ENCODE measurements around the gene THEMIS2.
"Not testable (repeated sequence)": the region's sequence is repeated elsewhere in the genome, so short reads cannot be mapped to it uniquely, and the experiment has no call there.

Gene THEMIS2

DNA sequence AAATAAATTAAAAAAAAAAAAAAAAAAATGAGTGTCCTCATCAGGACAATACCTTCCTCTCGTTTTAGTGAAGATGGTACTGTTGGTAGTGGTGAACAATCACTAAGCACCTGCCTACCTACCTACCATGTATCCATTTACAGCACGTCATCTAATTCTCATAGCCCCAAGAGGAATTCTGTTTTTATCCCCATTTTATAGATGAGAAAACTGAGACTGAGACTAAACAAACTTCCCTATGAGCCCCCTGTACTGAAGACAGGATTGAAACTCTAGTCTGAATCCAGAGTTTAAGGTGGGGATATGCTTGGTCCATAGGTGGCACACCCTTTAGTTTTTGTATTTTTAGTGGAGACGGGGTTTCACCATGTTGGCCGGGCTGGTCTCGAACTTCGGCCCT lies 17.3 kb upstream of the THEMIS2 start:
- no peak overlapping the region for H2BK12ac ChIP-seq (ENCODE audit: low read length in 2 of 2)
- H3K18ac ChIP-seq (ENCODE audit: low read depth in 1 of 2, low read length in 2 of 2) = no peak overlapping the region
- no peak overlapping the region for H3K23ac ChIP-seq (ENCODE audit: low read length in 2 of 2)
- no peak overlapping the region for H3K4me2 ChIP-seq (ENCODE audit: low read length, poor library complexity, severe bottlenecking)
- H3K79me1 ChIP-seq (replicated peaks; ENCODE audit: low read length, poor library complexity, severe bottlenecking) = peaks cover 2% of the 10 kb centered on the region
- no peak overlapping the region for H3K9ac ChIP-seq (ENCODE audit: low read length)
- H4K8ac ChIP-seq (ENCODE audit: low read length) = no peak overlapping the region
- no peak overlapping the region for H2BK120ac ChIP-seq (ENCODE audit: low read depth, low read length)
- no peak overlapping the region for H3K4ac ChIP-seq (ENCODE audit: low read depth in 1 of 2, low read length in 2 of 2)
- H2AFZ ChIP-seq (ENCODE audit: low read depth, low read length) = no peak overlapping the region
- H2BK15ac ChIP-seq (ENCODE audit: low read depth, poor library complexity, severe bottlenecking) = no peak overlapping the region
- H3K36me3 ChIP-seq (ENCODE audit: control insufficient read depth in 1 of 2, insufficient read depth in 2 of 2, low read depth in 1 of 2, low read length in 2 of 2) = peaks cover 9 to 18% of the 10 kb centered on the region in 2 experiments
- no peak overlapping the region for H2BK5ac ChIP-seq (ENCODE audit: low read depth, low read length, poor library complexity, severe bottlenecking)
- H4K91ac ChIP-seq (ENCODE audit: low read length) = no peak overlapping the region
- H3K27me3 ChIP-seq (ENCODE audit: control insufficient read depth in 1 of 2, insufficient read depth in 1 of 2, low read length in 2 of 2) = no peaks in the 10 kb centered on the region
- H3K9me3 ChIP-seq (ENCODE audit: control insufficient read depth, low read length) = no peaks in the 10 kb centered on the region
- 96% methylated on average over 4 of the region's 6 CpGs for WGBS
- no peak for DNase-seq
- no peak overlapping the region for H3K4me3 ChIP-seq (ENCODE audit: insufficient read depth in 1 of 2, low read depth in 1 of 2, low read length in 2 of 2)
- peaks cover under 1% of the 10 kb centered on the region for H3K4me1 ChIP-seq (ENCODE audit: control insufficient read depth, insufficient read depth, low read depth, low read length)
- H3K27ac ChIP-seq (ENCODE audit: low read length, poor library complexity, severe bottlenecking) = no peak overlapping the region
- H2AK5ac ChIP-seq (ENCODE audit: low read length, severe bottlenecking) = no peak overlapping the region
- H3K14ac ChIP-seq (ENCODE audit: low read length in 2 of 2) = no peak overlapping the region

DNA sequence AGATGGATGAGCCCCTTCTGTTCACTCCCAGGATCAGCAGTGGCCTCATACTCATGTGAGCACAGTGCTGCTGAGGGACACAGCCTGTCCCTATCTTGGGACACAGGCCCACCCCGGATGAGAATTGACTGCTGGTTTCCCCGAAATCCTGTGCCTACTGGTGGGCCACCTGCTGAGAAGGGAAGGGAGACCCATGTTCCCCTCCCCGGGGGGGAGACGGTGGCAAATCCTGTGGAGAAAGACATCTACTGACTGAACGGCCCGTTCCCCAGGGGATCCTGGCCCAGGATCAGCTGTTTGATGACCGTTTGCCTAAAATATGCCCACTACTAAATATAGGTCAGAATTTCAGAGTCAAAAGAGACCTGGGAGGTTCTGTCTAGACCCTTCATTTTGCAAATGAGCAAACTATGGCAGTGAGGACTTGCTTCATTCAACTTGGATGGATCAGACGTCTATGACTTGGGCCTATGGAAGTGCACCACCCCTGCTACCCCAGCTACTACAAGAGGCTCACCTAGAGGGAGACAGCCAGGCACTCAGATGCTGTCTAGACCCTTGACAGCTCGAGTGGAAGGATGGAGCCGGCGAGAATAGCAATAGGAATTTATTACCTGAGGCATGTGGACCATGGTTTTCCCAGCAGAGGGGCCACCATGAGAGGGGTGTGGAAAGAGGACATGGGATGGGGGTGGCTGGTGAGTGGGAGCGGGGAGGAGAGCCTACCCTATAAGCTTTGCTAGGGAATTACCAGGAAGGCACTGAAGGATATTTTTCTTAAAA lies 15.6 kb upstream of the THEMIS2 start:
- H2BK15ac ChIP-seq (ENCODE audit: low read depth, poor library complexity, severe bottlenecking) = no peak overlapping the region
- no peaks in the 10 kb centered on the region for H3K9me3 ChIP-seq (ENCODE audit: control insufficient read depth, low read length)
- H3K18ac ChIP-seq (ENCODE audit: low read depth in 1 of 2, low read length in 2 of 2) = no peak overlapping the region
- no peak overlapping the region for H2AK5ac ChIP-seq (ENCODE audit: low read length, severe bottlenecking)
- no peak overlapping the region for H3K9ac ChIP-seq (ENCODE audit: low read length)
- no peak overlapping the region for H2BK5ac ChIP-seq (ENCODE audit: low read depth, low read length, poor library complexity, severe bottlenecking)
- H3K27me3 ChIP-seq (ENCODE audit: control insufficient read depth in 1 of 2, insufficient read depth in 1 of 2, low read length in 2 of 2) = no peaks in the 10 kb centered on the region
- H3K36me3 ChIP-seq (ENCODE audit: control insufficient read depth in 1 of 2, insufficient read depth in 2 of 2, low read depth in 1 of 2, low read length in 2 of 2) = peaks cover 1 to 2% of the 10 kb centered on the region in 2 experiments
- H3K4ac ChIP-seq (ENCODE audit: low read depth in 1 of 2, low read length in 2 of 2) = no peak overlapping the region
- H2AFZ ChIP-seq (ENCODE audit: low read depth, low read length) = no peak overlapping the region
- no peak overlapping the region for H3K4me2 ChIP-seq (ENCODE audit: low read length, poor library complexity, severe bottlenecking)
- no peak overlapping the region for H3K4me3 ChIP-seq (ENCODE audit: insufficient read depth in 1 of 2, low read depth in 1 of 2, low read length in 2 of 2)
- no peak overlapping the region for H3K27ac ChIP-seq (ENCODE audit: low read length, poor library complexity, severe bottlenecking)
- H2BK120ac ChIP-seq (ENCODE audit: low read depth, low read length) = no peak overlapping the region
- no peak overlapping the region for H3K14ac ChIP-seq (ENCODE audit: low read length in 2 of 2)
- H4K91ac ChIP-seq (ENCODE audit: low read length) = no peak overlapping the region
- no peak overlapping the region for H2BK12ac ChIP-seq (ENCODE audit: low read length in 2 of 2)
- DNase-seq = no peak
- H3K4me1 ChIP-seq (ENCODE audit: control insufficient read depth, insufficient read depth, low read depth, low read length) = no peaks in the 10 kb centered on the region
- H4K8ac ChIP-seq (ENCODE audit: low read length) = no peak overlapping the region
- 85% methylated on average over 8 of the region's 12 CpGs for WGBS
- no peak overlapping the region for H3K23ac ChIP-seq (ENCODE audit: low read length in 2 of 2)
- H3K79me1 ChIP-seq (replicated peaks; ENCODE audit: low read length, poor library complexity, severe bottlenecking) = no peaks in the 10 kb centered on the region

GRCh38 chr1:27857552-27857951 lies 14.8 kb upstream of the THEMIS2 start:
- not testable (repeated sequence) for H3K9ac ChIP-seq (ENCODE audit: low read length); H3K9me3 ChIP-seq (ENCODE audit: control insufficient read depth, low read length); H3K79me1 ChIP-seq (replicated peaks; ENCODE audit: low read length, poor library complexity, severe bottlenecking)

DNA sequence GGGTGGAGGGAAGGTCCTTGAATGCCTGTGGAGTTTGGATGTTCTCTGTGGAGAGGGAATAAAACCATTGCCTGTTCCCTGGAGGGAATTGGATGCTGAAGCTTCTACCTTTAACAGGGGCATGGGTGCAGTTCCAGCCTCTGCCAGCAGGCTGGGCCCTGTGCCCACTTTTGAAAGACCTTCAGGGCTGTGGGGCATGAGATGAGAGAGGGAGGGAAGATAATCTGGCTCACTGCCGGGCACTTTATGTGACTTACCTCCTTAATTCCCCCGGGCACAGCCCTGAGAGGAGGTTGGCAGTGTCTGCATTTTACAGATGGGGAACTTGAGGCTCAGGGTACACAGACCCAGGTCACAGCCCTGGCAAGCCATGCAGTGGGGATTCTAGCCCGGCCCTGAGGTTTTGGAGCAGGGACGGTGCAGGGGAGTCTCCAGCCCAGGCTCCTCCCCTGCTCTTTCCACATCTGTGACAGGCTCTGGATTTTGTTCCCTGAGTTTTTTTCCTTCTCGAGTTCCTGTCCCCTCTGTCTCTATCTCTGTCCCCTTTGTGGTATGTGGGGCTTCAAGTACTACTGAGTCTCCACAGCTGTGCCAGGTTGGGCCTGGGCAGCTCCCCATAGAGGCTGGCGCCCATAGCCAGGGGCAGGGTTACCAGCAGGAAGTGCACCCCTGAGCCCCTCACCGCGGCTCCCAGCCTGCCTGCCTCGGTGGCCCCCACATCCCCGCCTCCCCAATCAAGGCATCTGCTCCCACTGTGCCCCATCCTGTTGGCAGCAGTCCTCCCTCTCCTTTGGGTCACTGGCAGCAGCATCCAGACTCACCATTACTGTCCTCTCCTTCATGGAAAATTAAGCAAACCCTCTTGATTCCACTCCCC lies 14.0 kb upstream of the THEMIS2 start:
- no peak overlapping the region for H2BK5ac ChIP-seq (ENCODE audit: low read depth, low read length, poor library complexity, severe bottlenecking)
- no peak overlapping the region for H3K18ac ChIP-seq (ENCODE audit: low read depth in 1 of 2, low read length in 2 of 2)
- H3K4me2 ChIP-seq (ENCODE audit: low read length, poor library complexity, severe bottlenecking) = no peak overlapping the region
- peak; percentile 80 for DNase-seq
- no peaks in the 10 kb centered on the region for H3K27me3 ChIP-seq (ENCODE audit: control insufficient read depth in 1 of 2, insufficient read depth in 1 of 2, low read length in 2 of 2)
- peak overlapping the region; percentile 84 for H4K91ac ChIP-seq (ENCODE audit: low read length)
- H3K36me3 ChIP-seq (ENCODE audit: control insufficient read depth in 1 of 2, insufficient read depth in 2 of 2, low read depth in 1 of 2, low read length in 2 of 2) = no peaks in the 10 kb centered on the region
- H2BK15ac ChIP-seq (ENCODE audit: low read depth, poor library complexity, severe bottlenecking) = peak overlapping the region; percentile 41
- H2AK5ac ChIP-seq (ENCODE audit: low read length, severe bottlenecking) = no peak overlapping the region
- peak overlapping the region; percentile 32 for H2AFZ ChIP-seq (ENCODE audit: low read depth, low read length)
- H3K27ac ChIP-seq (ENCODE audit: low read length, poor library complexity, severe bottlenecking) = no peak overlapping the region
- H3K79me1 ChIP-seq (replicated peaks; ENCODE audit: low read length, poor library complexity, severe bottlenecking) = no peaks in the 10 kb centered on the region
- WGBS = 65% methylated on average over 10 of the region's 10 CpGs
- H2BK120ac ChIP-seq (ENCODE audit: low read depth, low read length) = no peak overlapping the region
- H3K4me1 ChIP-seq (ENCODE audit: control insufficient read depth, insufficient read depth, low read depth, low read length) = peaks cover 12% of the 10 kb centered on the region
- H3K9me3 ChIP-seq (ENCODE audit: control insufficient read depth, low read length) = no peaks in the 10 kb centered on the region
- peak overlapping the region in 1 of 2 experiments; percentile 29 for H2BK12ac ChIP-seq (ENCODE audit: low read length in 2 of 2)
- no peak overlapping the region for H3K4ac ChIP-seq (ENCODE audit: low read depth in 1 of 2, low read length in 2 of 2)
- H3K4me3 ChIP-seq (ENCODE audit: insufficient read depth in 1 of 2, low read depth in 1 of 2, low read length in 2 of 2) = peak overlapping the region in 1 of 2 experiments; percentile 11
- no peak overlapping the region for H3K14ac ChIP-seq (ENCODE audit: low read length in 2 of 2)
- peak overlapping the region; percentile 67 for H3K9ac ChIP-seq (ENCODE audit: low read length)
- no peak overlapping the region for H4K8ac ChIP-seq (ENCODE audit: low read length)
- H3K23ac ChIP-seq (ENCODE audit: low read length in 2 of 2) = no peak overlapping the region

More at GRCh38 chr1:27857552-27857951, 14.8 kb upstream of the THEMIS2 start:
- H3K14ac ChIP-seq (ENCODE audit: low read length in 2 of 2); H3K4ac ChIP-seq (ENCODE audit: low read depth in 1 of 2, low read length in 2 of 2); H3K4me1 ChIP-seq (ENCODE audit: control insufficient read depth, insufficient read depth, low read depth, low read length); H3K18ac ChIP-seq (ENCODE audit: low read depth in 1 of 2, low read length in 2 of 2); H4K8ac ChIP-seq (ENCODE audit: low read length); H2AK5ac ChIP-seq (ENCODE audit: low read length, severe bottlenecking); H3K23ac ChIP-seq (ENCODE audit: low read length in 2 of 2); H3K36me3 ChIP-seq (ENCODE audit: control insufficient read depth in 1 of 2, insufficient read depth in 2 of 2, low read depth in 1 of 2, low read length in 2 of 2); H3K4me3 ChIP-seq (ENCODE audit: insufficient read depth in 1 of 2, low read depth in 1 of 2, low read length in 2 of 2); H3K27me3 ChIP-seq (ENCODE audit: control insufficient read depth in 1 of 2, insufficient read depth in 1 of 2, low read length in 2 of 2); H4K91ac ChIP-seq (ENCODE audit: low read length); H3K27ac ChIP-seq (ENCODE audit: low read length, poor library complexity, severe bottlenecking); DNase-seq; H2BK5ac ChIP-seq (ENCODE audit: low read depth, low read length, poor library complexity, severe bottlenecking); H2AFZ ChIP-seq (ENCODE audit: low read depth, low read length); H2BK120ac ChIP-seq (ENCODE audit: low read depth, low read length); H2BK15ac ChIP-seq (ENCODE audit: low read depth, poor library complexity, severe bottlenecking); H2BK12ac ChIP-seq (ENCODE audit: low read length in 2 of 2); H3K4me2 ChIP-seq (ENCODE audit: low read length, poor library complexity, severe bottlenecking): not testable (repeated sequence)
- WGBS = 89% methylated on average over 7 of the region's 11 CpGs

Measured in mesenchymal stem cell (in vitro differentiated cells and primary cell).